ENCODE data around the gene MTF2. TPM values are rescaled to one million over a fixed set of nuclear protein-coding genes. Genes with fewer than 3 reads are reported as not detected.
"Not testable (repeated sequence)": the region's sequence is repeated elsewhere in the genome, so short reads cannot be mapped to it uniquely, and the experiment has no call there.

MTF2 gene
- total and polyA plus RNA-seq, 7 experiments from 2014 or later = 35.3 to 77.9 (median 50.4) TPM

DNA sequence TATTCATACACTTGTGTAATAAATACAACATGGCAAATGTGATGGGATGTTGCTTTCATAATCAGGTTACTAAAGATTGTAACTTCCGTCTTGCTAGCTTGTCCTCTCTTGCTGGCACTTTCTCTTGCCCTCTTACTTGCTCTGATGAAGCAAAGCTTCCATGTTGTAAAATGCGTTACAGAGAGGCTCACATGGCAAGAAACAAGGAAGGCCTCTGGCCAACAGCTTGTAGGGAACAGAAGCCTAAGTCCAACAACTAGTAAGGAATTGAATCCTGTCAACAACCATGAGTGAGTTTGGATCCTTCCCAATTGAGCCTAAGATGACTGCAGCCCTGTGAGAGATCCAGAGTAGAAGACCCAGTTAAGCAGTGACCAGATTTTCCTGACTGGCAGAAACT lies 85.7 kb downstream of the MTF2 start:
- no peaks in the 10 kb centered on the region for H3K27me3 Mint-ChIP-seq
- peak overlapping the region in 2 of 9 donors; percentile 20 to 84 for H3K27ac Mint-ChIP-seq
- Histone ChIP-seq H3K36me3 (ENCODE audit: control insufficient read depth in 2 of 3, insufficient read depth in 3 of 3, low read length in 3 of 3) (peaks cover 0 to 5% (median 0%) of the 10 kb centered on the region in 3 experiments), H3K9me3 (ENCODE audit: control insufficient read depth in 2 of 3, low read length in 3 of 3) (no peaks in the 10 kb centered on the region), H3K4me3 (ENCODE audit: low read length) (no peak overlapping the region), H3K27ac (ENCODE audit: low read depth, low read length) (no peak overlapping the region), H3K27me3 (ENCODE audit: control insufficient read depth in 2 of 2, insufficient read depth in 2 of 2, low read length in 2 of 2) (no peaks in the 10 kb centered on the region), H3K4me1 (ENCODE audit: control insufficient read depth in 2 of 2, insufficient read depth in 2 of 2, low read length in 2 of 2) (no peaks in the 10 kb centered on the region)
- H3K9me3 Mint-ChIP-seq = peaks cover 0 to 17% (median 10%) of the 10 kb centered on the region in 11 donors
- intact Hi-C loops (cut with micrococcal nuclease) = no loop called here
- ATAC-seq (no peak), DNase-seq (no peak)
- peaks cover 34 to 70% (median 63%) of the 10 kb centered on the region in 7 donors for H3K4me1 Mint-ChIP-seq
- POLR2A ChIA-PET = interaction anchor here (0.7 to 1.2 kb wide), 2 partner anchors 13 to 85 kb away, joined by 3 to 4 read pairs; no protein-coding TSS in a partner anchor
- CTCF ChIA-PET = no interaction called here
- no peak overlapping the region for H3K4me3 Mint-ChIP-seq
- peaks cover 10 to 50% (median 40%) of the 10 kb centered on the region in 5 donors for H3K36me3 Mint-ChIP-seq

- H3K4me1 Mint-ChIP-seq = peaks cover 36 to 67% (median 65%) of the 10 kb centered on the region in 7 donors
- peaks cover 0 to 17% (median 10%) of the 10 kb centered on the region in 11 donors for H3K9me3 Mint-ChIP-seq
- DNase-seq; H3K36me3 ChIP-seq (ENCODE audit: control insufficient read depth in 2 of 3, insufficient read depth in 3 of 3, low read length in 3 of 3); H3K27me3 Mint-ChIP-seq; H3K4me3 ChIP-seq (ENCODE audit: low read length); ATAC-seq; H3K4me3 Mint-ChIP-seq; CTCF ChIA-PET; H3K9me3 ChIP-seq (ENCODE audit: control insufficient read depth in 2 of 3, low read length in 3 of 3); POLR2A ChIA-PET; H3K27me3 ChIP-seq (ENCODE audit: control insufficient read depth in 2 of 2, insufficient read depth in 2 of 2, low read length in 2 of 2); H3K4me1 ChIP-seq (ENCODE audit: control insufficient read depth in 2 of 2, insufficient read depth in 2 of 2, low read length in 2 of 2); H3K27ac ChIP-seq (ENCODE audit: low read depth, low read length); intact Hi-C loops (cut with micrococcal nuclease): not testable (repeated sequence)
- H3K36me3 Mint-ChIP-seq = peaks cover 9 to 47% (median 42%) of the 10 kb centered on the region in 5 donors
- peak overlapping the region in 1 of 9 donors; percentile 43 for H3K27ac Mint-ChIP-seq
Observed at GRCh38 chr1:93165895-93166294, 86.8 kb downstream of the MTF2 start.

GRCh38 chr1:93167006-93167405 lies 87.9 kb downstream of the MTF2 start:
- ChIA-PET CTCF (no interaction called here), POLR2A (no interaction called here)
- Mint-ChIP-seq H3K4me1 (peaks cover 38 to 67% (median 65%) of the 10 kb centered on the region in 7 donors), H3K27me3 (no peaks in the 10 kb centered on the region), H3K27ac (peak overlapping the region in 1 of 9 donors; percentile 38), H3K9me3 (peaks cover 0 to 17% (median 10%) of the 10 kb centered on the region in 11 donors), H3K4me3 (no peak overlapping the region), H3K36me3 (peaks cover 9 to 44% (median 36%) of the 10 kb centered on the region in 5 donors)
- intact Hi-C loops (cut with micrococcal nuclease) = no loop called here
- H3K27ac ChIP-seq (ENCODE audit: low read depth, low read length) = no peak overlapping the region
- no peak for ATAC-seq
- peaks cover 0 to 9% of the 10 kb centered on the region in 2 donors for H3K4me1 ChIP-seq (ENCODE audit: control insufficient read depth in 2 of 2, insufficient read depth in 2 of 2, low read length in 2 of 2)
- H3K9me3 ChIP-seq (ENCODE audit: control insufficient read depth in 2 of 3, low read length in 3 of 3) = no peaks in the 10 kb centered on the region
- H3K36me3 ChIP-seq (ENCODE audit: control insufficient read depth in 2 of 3, insufficient read depth in 3 of 3, low read length in 3 of 3) = no peaks in the 10 kb centered on the region
- DNase-seq = no peak
- H3K4me3 ChIP-seq (ENCODE audit: low read length) = no peak overlapping the region
- no peaks in the 10 kb centered on the region for H3K27me3 ChIP-seq (ENCODE audit: control insufficient read depth in 2 of 2, insufficient read depth in 2 of 2, low read length in 2 of 2)

DNA sequence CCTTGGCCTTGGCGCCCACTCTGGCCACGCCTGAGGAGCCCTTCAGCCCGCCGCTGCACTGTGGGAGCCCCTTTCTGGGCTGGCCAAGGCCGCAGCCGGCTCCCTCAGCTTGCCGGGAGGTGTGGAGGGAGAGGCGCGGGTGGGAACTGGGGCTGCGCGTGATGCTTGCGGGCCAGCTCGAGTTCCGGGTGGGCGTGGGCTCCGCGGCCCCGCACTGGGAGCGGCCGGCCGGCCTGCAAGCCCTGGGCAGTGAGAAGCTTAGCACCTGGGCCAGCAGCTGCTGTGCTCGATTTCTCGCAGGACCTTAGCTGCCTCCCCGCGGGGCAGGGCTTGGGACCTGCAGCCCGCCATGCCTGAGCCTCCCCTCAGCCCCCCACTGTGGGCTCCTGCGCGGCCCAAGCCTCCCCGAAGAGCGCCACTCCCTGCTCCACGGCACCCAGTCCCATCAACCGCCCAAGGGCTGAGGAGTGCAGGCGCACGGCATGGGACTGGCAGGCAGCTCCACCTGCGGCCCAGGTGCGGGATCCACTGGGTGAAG lies 91.1 kb downstream of the MTF2 start:
- H3K4me3 ChIP-seq (ENCODE audit: low read length); H3K27ac Mint-ChIP-seq; H3K27ac ChIP-seq (ENCODE audit: low read depth, low read length); CTCF ChIA-PET; ATAC-seq; H3K9me3 ChIP-seq (ENCODE audit: control insufficient read depth in 2 of 3, low read length in 3 of 3); H3K27me3 Mint-ChIP-seq; H3K27me3 ChIP-seq (ENCODE audit: control insufficient read depth in 2 of 2, insufficient read depth in 2 of 2, low read length in 2 of 2); H3K36me3 ChIP-seq (ENCODE audit: control insufficient read depth in 2 of 3, insufficient read depth in 3 of 3, low read length in 3 of 3); DNase-seq: not testable (repeated sequence)
- Mint-ChIP-seq H3K36me3 (peaks cover 9 to 52% (median 41%) of the 10 kb centered on the region in 5 donors), H3K4me3 (peak overlapping the region in 2 of 10 donors; percentile 39 to 87), H3K9me3 (peaks cover 0 to 17% (median 12%) of the 10 kb centered on the region in 11 donors), H3K4me1 (peaks cover 46 to 78% (median 69%) of the 10 kb centered on the region in 7 donors)
- POLR2A ChIA-PET = interaction anchor here (0.6 kb wide), 1 partner anchor 302 kb away, joined by 3 read pairs; no protein-coding TSS in a partner anchor
- intact Hi-C loops (cut with micrococcal nuclease) = loop anchor here in 1 of 2 donors (2.0 kb wide), 1 partner anchor 17 kb away; no protein-coding TSS in a partner anchor
- H3K4me1 ChIP-seq (ENCODE audit: control insufficient read depth in 2 of 2, insufficient read depth in 2 of 2, low read length in 2 of 2) = peaks cover 11 to 28% of the 10 kb centered on the region in 2 donors

GRCh38 chr1:93171549-93172034 lies 92.5 kb downstream of the MTF2 start:
- peaks cover 54 to 80% (median 68%) of the 10 kb centered on the region in 7 donors for H3K4me1 Mint-ChIP-seq
- peaks cover 17 to 39% of the 10 kb centered on the region in 2 donors for H3K4me1 ChIP-seq (ENCODE audit: control insufficient read depth in 2 of 2, insufficient read depth in 2 of 2, low read length in 2 of 2)
- H3K36me3 Mint-ChIP-seq = peaks cover 3 to 51% (median 38%) of the 10 kb centered on the region in 5 donors
- H3K9me3 Mint-ChIP-seq = peaks cover 0 to 16% (median 8%) of the 10 kb centered on the region in 11 donors
- ChIA-PET POLR2A (no interaction called here), CTCF (no interaction called here)
- no peaks in the 10 kb centered on the region for H3K9me3 ChIP-seq (ENCODE audit: control insufficient read depth in 2 of 3, low read length in 3 of 3)
- H3K4me3 ChIP-seq (ENCODE audit: low read length) = peak overlapping the region; percentile 0
- H3K27me3 ChIP-seq (ENCODE audit: control insufficient read depth in 2 of 2, insufficient read depth in 2 of 2, low read length in 2 of 2) = no peaks in the 10 kb centered on the region
- H3K27ac Mint-ChIP-seq = peak overlapping the region in 8 of 9 donors; percentile 0 to 85 (median 54)
- peak overlapping the region; percentile 59 to 95 (median 86) for H3K4me3 Mint-ChIP-seq
- H3K36me3 ChIP-seq (ENCODE audit: control insufficient read depth in 2 of 3, insufficient read depth in 3 of 3, low read length in 3 of 3) = peaks cover 0 to 6% (median 3%) of the 10 kb centered on the region in 3 experiments
- H3K27me3 Mint-ChIP-seq = no peaks in the 10 kb centered on the region
- ATAC-seq (no peak), DNase-seq (no peak)
- intact Hi-C loops (cut with micrococcal nuclease) = loop anchor here (1.0 to 2.0 kb wide), 2 partner anchors 8 to 19 kb away; no protein-coding TSS in a partner anchor
- no peak overlapping the region for H3K27ac ChIP-seq (ENCODE audit: low read depth, low read length)

DNA sequence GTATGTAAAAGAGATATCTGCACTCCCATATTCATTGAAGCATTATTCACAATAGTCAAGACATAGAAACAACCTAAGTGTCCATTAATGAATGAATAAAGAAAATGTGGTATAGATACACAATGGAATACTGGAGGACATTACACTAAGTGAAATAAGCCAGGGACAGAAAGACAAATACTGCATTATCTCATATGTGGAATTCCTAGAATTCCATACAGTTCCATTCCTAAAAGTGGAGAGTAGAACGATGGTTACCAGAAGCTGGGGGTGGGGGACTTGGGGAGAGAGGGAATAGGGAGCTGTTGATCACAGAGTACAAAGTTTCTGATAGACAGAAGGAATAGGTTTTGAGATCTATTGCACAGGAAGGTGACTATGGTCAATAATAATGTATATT lies 93.7 kb downstream of the MTF2 start:
- Mint-ChIP-seq H3K27me3 (no peaks in the 10 kb centered on the region), H3K4me3 (peak overlapping the region; percentile 1 to 95 (median 66)), H3K27ac (peak overlapping the region in 2 of 9 donors; percentile 46 to 86), H3K9me3 (peaks cover 0 to 12% (median 6%) of the 10 kb centered on the region in 11 donors), H3K36me3 (peaks cover under 1 to 39% (median 26%) of the 10 kb centered on the region in 5 donors), H3K4me1 (peaks cover 54 to 83% (median 72%) of the 10 kb centered on the region in 7 donors)
- POLR2A ChIA-PET = no interaction called here
- no peaks in the 10 kb centered on the region for H3K27me3 ChIP-seq (ENCODE audit: control insufficient read depth in 2 of 2, insufficient read depth in 2 of 2, low read length in 2 of 2)
- no peak overlapping the region for H3K4me3 ChIP-seq (ENCODE audit: low read length)
- no peak for ATAC-seq
- CTCF ChIA-PET = interaction anchor here (0.8 to 1.0 kb wide), 2 partner anchors 156 to 340 kb away, joined by 3 read pairs; no protein-coding TSS in a partner anchor
- intact Hi-C loops (cut with micrococcal nuclease) = no loop called here
- DNase-seq = no peak
- no peaks in the 10 kb centered on the region for H3K9me3 ChIP-seq (ENCODE audit: control insufficient read depth in 2 of 3, low read length in 3 of 3)
- H3K27ac ChIP-seq (ENCODE audit: low read depth, low read length) = no peak overlapping the region
- H3K36me3 ChIP-seq (ENCODE audit: control insufficient read depth in 2 of 3, insufficient read depth in 3 of 3, low read length in 3 of 3) = peaks cover 0 to 6% (median 3%) of the 10 kb centered on the region in 3 experiments
- peaks cover 19 to 46% of the 10 kb centered on the region in 2 donors for H3K4me1 ChIP-seq (ENCODE audit: control insufficient read depth in 2 of 2, insufficient read depth in 2 of 2, low read length in 2 of 2)
